NCI-H187 treated with DMSO at 0.1 percent for 48 hours (cell line): ENCODE results near the gene ANKRD1.
"Not testable (repeated sequence)": the region's sequence is repeated elsewhere in the genome, so short reads cannot be mapped to it uniquely, and the experiment has no call there.

Experiments used
- DNase-seq: peaks from one replicate; lab custom pipeline; 2025; lab: John Stamatoyannopoulos, UW

ANKRD1 gene

DNA sequence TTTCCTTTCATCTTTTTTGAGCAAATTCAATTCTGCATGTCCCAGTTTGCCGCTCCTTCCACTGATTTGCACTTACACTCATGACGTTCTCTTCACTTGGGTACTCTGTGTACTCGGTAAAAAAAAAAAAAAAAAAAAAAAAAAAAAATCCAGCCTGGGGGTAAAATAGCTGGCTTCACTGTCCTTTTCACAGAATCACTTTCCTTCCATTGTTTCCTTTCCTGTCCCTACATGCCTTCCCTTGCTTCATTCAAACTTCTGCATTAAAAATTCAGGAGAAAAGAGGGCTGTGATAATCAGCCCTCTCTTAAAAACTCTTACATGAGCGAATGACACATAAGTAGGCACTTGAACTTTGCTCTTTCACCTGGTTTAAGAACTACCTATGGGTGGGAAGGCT, 8.7 kb downstream of the ANKRD1 start:
- DNase-seq: no peak

DNA sequence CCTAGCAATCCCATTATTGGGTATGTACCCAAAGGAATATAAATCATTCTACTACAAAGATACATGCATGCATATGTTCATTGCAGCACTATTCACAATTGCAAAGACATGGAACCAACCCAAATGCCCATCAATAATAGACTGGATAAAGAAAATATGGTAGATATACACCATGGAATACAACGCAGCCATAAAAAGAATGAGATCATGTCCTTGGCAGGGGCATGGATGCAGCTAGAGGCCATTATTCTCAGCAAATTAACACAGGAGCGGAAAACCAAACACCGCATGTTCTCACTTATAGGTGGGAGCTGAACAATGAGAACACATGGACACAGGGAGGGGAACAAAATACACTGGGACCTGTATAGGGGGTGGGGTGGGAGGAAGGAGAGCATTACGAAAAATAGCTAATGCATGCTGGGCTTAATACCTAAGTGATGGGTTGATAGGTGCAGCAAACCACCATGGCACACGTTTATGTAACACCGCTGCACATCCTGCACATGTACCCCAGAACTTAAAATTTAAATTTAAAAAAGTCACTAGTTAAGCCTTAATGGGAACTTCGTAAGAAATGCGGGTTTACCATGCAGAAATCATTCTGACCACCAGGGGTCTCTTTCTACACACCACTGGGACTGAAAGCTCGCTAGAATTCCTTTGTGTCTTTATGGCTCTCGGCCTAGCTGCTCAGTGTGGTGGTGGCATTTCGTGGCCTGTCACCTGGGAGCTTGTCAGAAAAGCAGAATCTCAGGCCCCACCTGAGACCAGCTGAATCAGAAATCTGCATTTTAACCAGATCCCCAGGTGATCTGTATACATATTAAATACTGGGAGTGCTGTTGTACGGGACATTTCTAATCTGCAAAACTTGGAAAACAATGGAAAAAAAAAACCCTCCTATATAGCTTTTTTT, 9.5 kb downstream of the ANKRD1 start:
- peak; percentile 17 for DNase-seq

DNA sequence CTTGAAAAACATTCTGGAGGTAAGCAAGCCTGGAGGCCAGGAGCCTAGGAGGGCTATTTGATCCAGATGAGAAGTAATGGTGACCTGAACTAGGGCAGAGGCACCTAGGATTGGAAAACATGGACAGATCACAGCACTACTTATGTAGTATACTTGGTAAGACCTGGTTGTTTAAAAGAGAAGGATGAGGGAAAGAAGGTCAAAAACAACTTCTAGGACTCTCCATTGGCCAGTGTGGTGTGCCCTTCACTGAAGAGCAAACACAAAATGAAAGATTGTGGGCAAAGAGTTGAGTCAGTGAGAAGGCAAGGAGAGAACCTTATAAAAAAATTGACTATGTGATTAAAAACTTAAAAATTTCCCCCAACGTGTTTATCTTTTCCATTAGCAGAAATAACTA, 14.3 kb downstream of the ANKRD1 start:
- no peak for DNase-seq

DNA sequence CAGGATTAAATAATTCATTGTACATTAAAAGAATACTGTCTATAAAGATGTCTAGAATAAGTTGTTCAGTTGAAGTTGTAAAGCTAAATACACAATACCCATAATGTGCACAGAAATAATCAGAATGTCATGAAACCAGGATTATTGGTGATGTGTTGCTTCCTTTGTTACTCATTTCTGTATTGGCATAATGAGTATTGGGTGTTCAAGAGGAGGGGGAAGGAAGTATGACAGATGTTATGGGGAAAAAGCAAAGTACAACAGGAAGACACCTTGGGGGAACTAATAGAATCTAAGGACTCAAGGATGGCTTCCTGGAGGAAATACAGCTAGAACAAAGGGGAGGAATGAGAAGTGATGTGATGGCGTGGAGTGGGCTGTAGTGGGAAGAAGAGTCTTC, 15.0 kb downstream of the ANKRD1 start:
- no peak for DNase-seq

DNA sequence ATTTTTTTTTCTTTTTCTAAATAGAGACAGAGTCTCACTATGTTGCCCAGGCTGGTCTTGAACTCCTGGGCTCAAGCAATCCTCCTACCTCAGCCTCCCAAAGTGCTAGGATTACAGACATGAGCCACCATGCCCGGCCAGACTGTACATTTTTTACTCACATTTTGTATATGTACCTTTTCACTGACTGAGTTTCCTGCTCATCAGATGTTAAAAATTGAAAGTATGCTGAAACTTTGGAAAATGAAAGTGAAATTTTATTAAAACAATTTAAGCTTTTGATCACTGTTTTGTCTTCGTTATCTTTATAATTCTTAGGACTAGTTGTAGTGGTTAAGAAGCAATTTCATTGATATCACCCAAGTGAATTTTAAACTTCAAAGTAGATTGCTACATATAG, 24.0 kb downstream of the ANKRD1 start:
- DNase-seq: not testable (repeated sequence)

DNA sequence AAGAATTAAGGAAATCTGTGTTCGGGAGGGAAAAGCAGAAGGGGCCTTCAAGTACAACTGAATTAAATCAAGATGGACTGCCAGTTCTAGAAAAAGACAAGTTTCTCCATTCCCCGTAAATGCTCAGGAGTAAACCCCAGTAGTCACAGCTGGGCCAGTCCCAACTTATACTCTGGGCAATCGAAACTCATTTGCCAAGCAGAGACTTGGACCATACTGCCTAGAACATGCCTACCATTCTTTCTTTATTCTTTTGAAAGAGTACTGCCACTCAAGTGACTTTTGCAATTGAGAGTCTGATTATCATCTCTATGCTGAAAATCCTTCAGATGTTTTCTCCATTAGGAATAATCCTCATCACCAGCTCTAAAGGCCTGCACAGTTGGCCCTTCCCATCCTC, 27.7 kb downstream of the ANKRD1 start:
- DNase-seq: no peak

DNA sequence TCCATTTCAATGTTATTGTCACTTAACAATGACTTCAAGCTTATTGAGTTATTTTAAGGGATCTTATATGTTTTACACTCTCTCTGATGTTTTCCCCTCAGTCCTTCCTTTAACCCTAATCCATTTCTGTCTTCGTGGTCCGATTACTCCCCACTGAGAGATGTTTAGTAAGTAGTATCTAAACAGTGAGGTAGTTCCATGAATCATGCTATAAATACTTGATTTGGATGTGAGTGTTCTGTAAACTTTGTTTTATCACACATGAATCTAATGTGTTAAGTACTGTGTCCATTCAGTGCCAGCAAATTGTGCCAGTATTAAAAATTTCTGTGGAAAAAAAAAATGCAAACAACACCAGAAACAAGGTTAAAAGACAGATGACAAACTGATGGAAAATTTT, 30.5 kb downstream of the ANKRD1 start:
- no peak for DNase-seq

DNA sequence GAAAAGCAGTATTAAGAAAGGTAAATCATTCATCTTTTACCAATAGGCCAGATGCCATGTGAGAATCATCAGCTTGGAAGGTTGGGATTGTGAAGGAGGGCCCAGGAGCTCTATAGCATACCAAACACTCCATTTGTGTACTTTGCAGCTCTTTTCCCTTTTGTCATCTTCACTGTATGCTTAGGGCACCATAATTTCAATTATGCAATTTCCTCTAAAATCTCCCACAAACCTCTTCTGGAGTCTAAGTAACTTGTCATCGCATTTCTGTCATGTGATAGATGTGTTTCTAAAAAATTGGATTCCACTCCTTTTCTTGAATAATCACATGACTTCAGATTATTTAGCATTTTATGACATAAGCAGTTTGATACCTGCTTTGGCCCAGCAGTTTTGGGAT, 31.3 kb downstream of the ANKRD1 start:
- no peak for DNase-seq

DNA sequence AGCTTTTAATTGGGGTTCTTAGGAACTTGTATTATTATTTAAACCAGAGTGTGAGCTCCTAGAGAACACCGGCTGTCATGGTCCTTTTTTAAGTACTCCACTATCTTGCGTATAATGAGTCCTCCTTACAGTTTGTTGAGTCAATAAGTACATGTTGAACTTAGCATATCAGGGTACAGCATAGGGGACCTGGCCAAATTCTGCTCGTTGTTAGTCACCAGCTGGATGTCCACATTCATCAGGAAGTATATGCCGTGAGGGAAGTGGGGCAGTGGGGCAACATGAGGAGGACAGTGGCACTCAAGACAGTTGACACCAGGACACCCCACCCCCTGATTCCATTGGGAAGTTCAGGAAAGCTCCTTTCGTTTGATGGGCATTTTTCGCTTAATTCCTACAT, 32.5 kb downstream of the ANKRD1 start:
- DNase-seq: no peak

DNA sequence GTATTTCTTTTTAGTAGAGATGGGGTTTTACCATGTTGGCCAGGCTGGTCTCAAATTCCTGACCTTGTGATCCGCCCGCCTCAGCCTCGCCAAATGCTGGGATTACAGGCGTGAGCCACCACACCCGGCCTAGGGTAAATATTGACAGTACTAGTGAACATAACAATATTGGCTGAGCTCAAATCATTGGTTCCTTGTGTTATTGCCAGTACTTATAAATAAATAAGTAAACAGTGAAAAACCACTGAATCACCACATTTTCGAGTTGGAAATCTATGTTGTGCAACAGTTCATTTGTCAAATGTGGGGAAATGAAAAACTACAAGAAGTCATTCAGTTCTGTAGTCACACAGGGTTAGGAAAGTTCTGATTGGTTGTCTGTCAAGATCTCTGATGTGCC, 33.3 kb downstream of the ANKRD1 start:
- no peak for DNase-seq

DNA sequence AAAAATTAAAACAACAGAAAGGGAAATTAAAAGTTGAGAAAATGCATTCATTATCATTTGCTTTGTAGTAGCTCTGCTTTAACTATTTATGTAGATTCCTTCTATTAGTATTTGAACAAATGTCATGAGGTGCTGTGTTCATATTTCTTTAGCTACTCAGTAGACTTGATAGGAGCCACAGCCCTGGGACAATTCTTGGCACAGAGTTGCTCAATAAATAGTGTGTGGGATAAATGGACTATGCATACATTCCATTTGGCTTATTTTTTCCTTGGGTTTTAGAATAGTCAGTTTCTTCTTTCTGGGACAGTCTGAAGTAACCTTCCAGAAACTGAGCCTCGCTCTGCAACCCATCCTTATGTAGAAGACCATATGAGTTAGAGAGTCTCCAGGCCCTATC, 35.7 kb downstream of the ANKRD1 start:
- no peak for DNase-seq

DNA sequence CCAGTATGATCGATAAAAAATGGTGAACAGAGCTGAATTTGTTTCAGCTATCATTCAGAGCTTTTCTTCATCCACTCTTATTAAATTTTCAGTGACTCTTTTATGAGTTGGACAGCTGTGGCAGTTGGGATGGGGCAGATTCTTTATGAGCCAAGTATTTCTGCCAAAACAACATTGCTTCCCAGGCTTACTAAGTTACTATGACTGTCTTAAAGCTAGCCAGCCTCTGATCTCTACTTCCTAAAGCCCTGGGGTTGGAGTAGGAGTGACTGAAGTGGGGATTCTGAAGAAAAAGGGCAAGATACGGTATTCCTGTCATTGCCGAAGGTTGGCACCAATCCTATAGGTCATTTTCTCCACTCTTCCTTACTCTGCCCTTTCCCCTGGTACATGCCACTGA, 36.5 kb downstream of the ANKRD1 start:
- no peak for DNase-seq

DNA sequence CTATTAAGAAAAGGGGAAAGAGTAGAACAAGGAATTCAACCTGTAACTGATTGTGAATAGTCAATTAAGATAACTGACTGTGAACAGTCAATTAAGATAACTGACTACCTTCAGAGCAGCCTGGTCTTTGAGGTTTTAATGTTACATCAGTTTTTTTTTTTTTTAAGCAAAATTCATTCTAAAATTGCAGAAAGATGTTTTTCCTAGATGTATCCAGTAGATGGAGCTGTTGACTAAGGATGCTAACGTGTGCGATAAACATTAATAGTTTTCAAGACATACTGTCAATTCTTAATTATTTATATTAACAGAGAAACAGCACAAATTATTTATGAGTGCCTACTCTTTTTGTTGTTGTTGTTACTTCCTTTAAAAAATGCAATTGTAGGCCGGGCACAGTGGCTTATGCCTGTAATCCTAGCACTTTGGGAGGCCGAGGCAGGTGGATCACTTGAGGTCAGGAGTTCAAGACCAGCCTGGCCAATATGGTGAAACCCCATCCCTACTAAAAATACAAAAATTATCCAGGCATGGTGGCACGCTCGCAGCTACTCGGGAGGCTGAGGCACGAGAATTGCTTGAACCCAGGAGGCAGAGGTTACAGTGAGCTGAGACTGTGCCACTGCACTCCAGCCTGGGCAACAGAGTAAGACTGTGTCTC, 40.7 kb downstream of the ANKRD1 start:
- DNase-seq: not testable (repeated sequence)

DNA sequence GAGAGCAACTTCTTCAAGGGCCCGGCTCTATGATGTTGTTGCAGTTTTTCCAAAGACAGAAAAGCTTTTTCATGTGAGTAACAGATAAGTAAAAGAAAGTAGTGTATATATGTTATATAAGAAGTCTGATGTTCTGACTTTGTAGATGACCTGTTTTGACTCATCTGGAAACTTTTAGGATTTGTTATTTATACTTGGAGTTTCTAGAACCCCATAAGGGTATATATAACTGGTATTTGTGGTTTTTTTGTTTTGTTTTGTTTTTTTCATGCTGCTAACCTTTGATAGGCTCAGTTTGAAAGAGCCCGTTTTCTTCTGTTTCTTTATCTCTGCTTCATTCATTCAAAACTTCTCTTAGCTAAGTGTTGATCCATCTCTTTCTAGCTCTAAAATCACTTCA, 41.8 kb downstream of the ANKRD1 start:
- no peak for DNase-seq

DNA sequence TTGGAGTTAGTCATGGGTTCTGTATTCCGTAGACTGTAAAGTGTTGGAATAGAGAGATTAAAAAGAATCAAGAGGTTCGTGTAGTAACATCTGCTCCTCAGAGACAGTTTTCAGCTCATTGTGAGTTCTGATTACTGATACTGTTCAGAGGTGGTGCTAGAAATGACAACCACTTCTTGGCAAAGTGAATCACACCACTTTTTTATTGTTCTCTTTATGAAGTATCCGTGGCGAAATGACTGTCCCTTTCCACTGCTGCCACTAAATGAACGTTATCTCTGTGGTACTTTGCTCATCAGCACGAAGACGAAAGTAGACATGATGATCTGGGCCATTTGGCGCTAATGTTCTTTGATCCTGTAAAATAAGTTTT, 48.3 kb downstream of the ANKRD1 start:
- no peak for DNase-seq

DNA sequence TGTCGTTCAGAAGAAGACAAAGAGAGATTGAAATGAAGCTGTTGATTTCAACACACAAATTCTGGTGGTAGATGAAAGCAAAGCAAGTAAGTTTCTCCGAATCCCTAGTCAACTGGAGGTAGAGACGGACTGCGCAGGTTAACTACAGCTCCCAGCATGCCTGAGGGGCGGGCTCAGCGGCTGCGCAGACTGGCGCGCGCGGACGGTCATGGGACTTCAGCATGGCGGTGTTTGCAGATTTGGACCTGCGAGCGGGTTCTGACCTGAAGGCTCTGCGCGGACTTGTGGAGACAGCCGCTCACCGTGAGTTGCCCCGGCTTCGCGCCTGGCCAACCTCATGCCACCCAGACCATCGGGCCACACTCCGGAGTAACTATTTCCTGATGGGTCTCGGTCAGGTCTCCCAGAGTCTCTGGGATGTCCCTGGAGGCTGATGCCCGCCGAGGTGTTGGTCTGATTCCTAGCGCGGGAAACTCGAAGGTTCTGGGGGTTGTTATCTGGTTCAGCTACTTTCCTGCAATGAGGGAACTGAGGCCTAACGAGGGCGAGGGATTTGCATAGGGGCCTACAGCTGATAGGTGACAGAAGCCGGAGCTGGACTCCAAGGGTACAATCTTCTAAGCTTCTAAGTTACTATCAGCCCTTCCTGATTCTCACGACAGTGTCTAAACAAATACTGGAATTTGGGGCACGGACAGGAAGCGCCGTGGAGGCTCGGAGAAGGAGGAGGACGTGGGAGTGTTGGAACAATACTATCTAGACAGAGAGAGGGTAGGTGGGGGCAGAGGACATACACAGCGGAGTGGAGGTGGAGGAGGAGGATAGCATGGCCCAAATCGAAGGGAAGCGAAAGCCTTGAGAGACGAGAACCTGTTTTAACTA, 48.9 kb downstream of the ANKRD1 start, which contains the start of gene RPP30:
TSS of gene RPP30 (plus strand) at position 209 of the 882 bp plus-strand sequence. CDS start at position 222, 13 bp downstream.
- no peak for DNase-seq

DNA sequence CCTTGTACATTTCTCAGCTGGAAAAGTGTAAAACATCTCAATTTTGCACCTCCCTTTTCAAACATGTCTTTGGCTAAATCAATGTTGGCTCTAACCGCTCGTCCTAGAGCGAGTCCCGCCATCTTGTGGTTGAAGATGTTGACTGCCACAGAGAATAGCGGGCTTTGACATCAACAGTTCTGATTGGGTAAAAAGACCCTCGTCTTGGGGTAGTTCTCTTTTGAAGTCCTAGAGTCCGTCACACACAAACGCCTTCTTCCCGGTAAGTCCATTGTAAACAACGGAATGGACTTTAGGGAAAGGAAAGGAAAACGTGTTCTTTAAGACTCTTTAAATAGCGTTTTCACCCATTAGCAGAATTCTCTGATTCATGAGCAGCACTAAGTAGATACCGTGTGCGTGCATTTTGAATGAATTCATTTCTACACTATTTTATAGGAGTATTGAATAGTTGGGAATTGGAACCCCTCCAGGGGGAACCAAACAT, 49.6 kb downstream of the ANKRD1 start:
- peak; percentile 7 for DNase-seq

DNA sequence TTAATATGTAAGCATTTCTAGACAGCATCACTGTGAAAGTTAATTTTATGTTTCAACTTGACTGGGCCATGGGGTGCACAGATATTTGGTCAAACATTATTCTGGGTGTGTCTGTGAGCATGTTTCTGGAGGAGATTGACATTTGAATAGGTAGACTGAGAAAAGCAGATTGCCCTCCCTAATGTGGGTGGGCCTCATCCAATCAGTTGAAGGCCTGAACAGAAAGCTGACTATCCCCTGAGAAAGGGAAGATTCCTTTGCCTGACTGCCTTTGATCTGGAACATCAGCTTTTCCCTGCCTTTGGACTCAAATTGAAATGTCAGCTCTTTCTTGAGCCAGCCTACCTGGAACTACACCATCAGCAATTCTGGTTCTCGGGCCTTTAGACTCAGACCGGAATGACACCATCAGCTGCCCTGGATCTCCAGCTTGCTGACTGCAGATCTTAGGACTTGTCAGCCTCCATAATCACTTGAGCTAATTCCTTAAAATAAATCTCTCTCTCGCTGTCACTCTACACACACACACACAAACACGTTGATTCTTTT, 54.8 kb downstream of the ANKRD1 start:
- DNase-seq: no peak

DNA sequence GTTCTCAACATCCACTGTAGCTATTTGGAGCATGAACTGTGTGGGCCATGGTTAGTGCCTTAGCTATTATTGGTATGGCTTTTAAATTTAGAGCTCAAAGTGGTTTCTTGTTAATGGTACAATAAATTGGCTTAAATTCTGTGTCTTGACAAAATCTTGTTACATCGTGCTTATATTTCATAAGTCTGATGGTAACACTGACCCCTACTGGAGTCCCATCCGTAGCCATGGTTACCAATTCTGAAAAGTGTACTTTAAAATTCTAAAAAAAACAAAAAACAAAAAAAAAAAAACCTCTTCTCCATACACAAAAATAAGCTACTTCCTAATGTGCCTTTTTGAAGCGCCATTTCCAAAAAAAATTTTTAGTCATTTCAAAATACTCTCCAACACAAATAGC, 55.5 kb downstream of the ANKRD1 start:
- no peak for DNase-seq

DNA sequence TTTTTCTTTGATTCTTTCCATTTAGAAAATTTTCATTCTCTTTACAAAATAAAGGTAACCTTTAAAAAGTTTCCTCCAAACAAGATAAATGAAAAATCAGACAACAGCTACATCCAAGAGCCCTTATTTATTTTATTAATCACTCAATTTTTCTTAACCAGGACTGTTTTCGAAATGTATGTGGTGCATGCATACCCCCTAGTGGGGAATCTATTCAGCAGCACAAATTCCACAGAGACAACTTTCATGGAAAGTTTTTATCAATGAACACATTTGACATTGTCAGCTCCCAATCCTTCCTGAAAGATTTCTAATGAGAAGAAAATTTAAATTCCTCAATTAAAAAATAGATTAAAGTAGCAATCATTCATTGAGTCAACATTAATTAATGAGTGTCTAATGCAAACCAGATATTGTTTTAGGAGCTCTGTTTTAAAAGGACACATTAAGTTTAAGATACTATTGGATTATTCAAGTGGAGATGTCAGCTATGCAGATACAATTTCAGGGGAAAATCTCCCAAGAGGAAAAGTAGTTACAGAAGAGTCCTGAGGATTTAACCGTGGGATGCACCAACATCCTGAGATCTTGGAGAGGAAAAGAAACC, 57.9 kb downstream of the ANKRD1 start:
- no peak for DNase-seq
